CD14-positive monocyte (primary cell): ENCODE results near the gene RBPMS2. TPM values are rescaled to one million over a fixed set of nuclear protein-coding genes. Genes with fewer than 3 reads are reported as not detected.

Source experiments
- DNase-seq, 3 donors: peaks; one replicate each; pipeline ENCODE4 v3.0.0-alpha.2; 2011 to 2022
- H2AFZ ChIP-seq: 2 replicates; pipeline ENCODE4 v1.6.0; 2012; ENCODE audit warnings: mild to moderate bottlenecking, low read depth, low read length, inconsistent platforms; ENCODE audit not compliant: insufficient read depth, poor library complexity, severe bottlenecking
- H3K27ac ChIP-seq, 2 donors: 1 replicate in 1 of 2; 2 replicates in 1 of 2; pipeline ENCODE4 v1.5.1; 2012 to 2013; ENCODE audit warnings: low read length in 2 of 2, control low read depth in 1 of 2, inconsistent platforms in 1 of 2, low read depth in 1 of 2, mild to moderate bottlenecking in 1 of 2
- H3K27me3 ChIP-seq, 2 donors: one replicate each; pipeline versions ENCODE4 v1.6.0 to v1.6.1; 2011 to 2013; ENCODE audit warnings: low read length in 2 of 2; ENCODE audit not compliant: control insufficient read depth in 2 of 2, insufficient read depth in 2 of 2
- H3K36me3 ChIP-seq, 2 donors: replicated peaks in 1 of 2; 1 replicate in 1 of 2; 2 replicates in 1 of 2; pipeline versions ENCODE4 v1.5.1 to v1.6.1; 2012 to 2013; ENCODE audit warnings: low read length in 2 of 2, control low read depth in 1 of 2, inconsistent platforms in 1 of 2, mild to moderate bottlenecking in 1 of 2; ENCODE audit not compliant: insufficient read depth in 2 of 2, control insufficient read depth in 1 of 2
- H3K4me1 ChIP-seq, 2 donors: 1 replicate in 1 of 2; 2 replicates in 1 of 2; pipeline versions ENCODE4 v1.5.1 to v1.6.1; 2012 to 2013; ENCODE audit warnings: low read length in 2 of 2, control low read depth in 1 of 2, inconsistent platforms in 1 of 2, mild to moderate bottlenecking in 1 of 2, moderate library complexity in 1 of 2; ENCODE audit not compliant: insufficient read depth in 2 of 2, control insufficient read depth in 1 of 2
- H3K4me2 ChIP-seq: replicated peaks from 2 replicates; pipeline ENCODE3; 2012; ENCODE audit warnings: low read length, moderate library complexity, mild to moderate bottlenecking; ENCODE audit not compliant: poor library complexity, severe bottlenecking; ENCODE audit errors: extremely low read depth
- H3K4me3 ChIP-seq, 3 experiments: fragments of 200-600 bp in 1 of 3; sonication (generic) in 1 of 3; replicated peaks in 1 of 3; 1 replicate in 2 of 3; 2 replicates in 1 of 3; pipeline ENCODE4 v1.5.1; 2011 to 2013; ENCODE audit warnings: low read length in 3 of 3, mild to moderate bottlenecking in 3 of 3, control low read depth in 2 of 3, low read depth in 2 of 3, inconsistent platforms in 1 of 3, moderate library complexity in 1 of 3
- H3K79me2 ChIP-seq: 2 replicates; pipeline ENCODE4 v1.6.0; 2012; ENCODE audit warnings: mild to moderate bottlenecking, control low read depth, inconsistent platforms, low read length, moderate library complexity; ENCODE audit not compliant: insufficient read depth
- H3K9ac ChIP-seq: 2 replicates; pipeline ENCODE4 v1.6.0; 2017; ENCODE audit warnings: low read length, mild to moderate bottlenecking; ENCODE audit not compliant: insufficient read depth, poor library complexity, severe bottlenecking
- H3K9me3 ChIP-seq, 2 donors: replicated peaks in 1 of 2; 1 replicate in 1 of 2; 2 replicates in 1 of 2; pipeline versions ENCODE4 v1.5.1 to v1.6.1; 2012 to 2013; ENCODE audit warnings: low read length in 2 of 2, control low read depth in 1 of 2; ENCODE audit not compliant: control insufficient read depth in 1 of 2, insufficient read depth in 1 of 2
- H4K20me1 ChIP-seq: 2 replicates; pipeline ENCODE4 v1.6.0; 2012; ENCODE audit warnings: mild to moderate bottlenecking, low read length, control low read depth, moderate library complexity; ENCODE audit not compliant: insufficient read depth
- H3K27ac Mint-ChIP-seq, 7 donors: one replicate each; pipeline ENCODE4 v1.8.0; 2020; ENCODE audit warnings: mild to moderate bottlenecking in 7 of 7, mixed read lengths in 7 of 7, moderate library complexity in 6 of 7, inconsistent platforms in 2 of 7
- H3K27me3 Mint-ChIP-seq, 3 donors: one replicate each; pipeline ENCODE4 v1.8.0; 2021 to 2022; ENCODE audit warnings: low read depth in 3 of 3, mild to moderate bottlenecking in 3 of 3, mixed read lengths in 3 of 3, moderate library complexity in 3 of 3, inconsistent platforms in 1 of 3
- H3K36me3 Mint-ChIP-seq, 2 donors: one replicate each; pipeline ENCODE4 v1.8.0; 2020; ENCODE audit warnings: mixed read lengths in 2 of 2, inconsistent platforms in 1 of 2, mild to moderate bottlenecking in 1 of 2
- H3K4me1 Mint-ChIP-seq: one replicate; pipeline ENCODE4 v1.8.0; 2020; ENCODE audit warnings: mild to moderate bottlenecking, mixed read lengths
- H3K4me3 Mint-ChIP-seq, 2 donors: one replicate each; pipeline ENCODE4 v1.8.0; 2020; ENCODE audit warnings: mild to moderate bottlenecking in 2 of 2, mixed read lengths in 2 of 2, moderate library complexity in 1 of 2
- H3K9me3 Mint-ChIP-seq, 7 donors: one replicate each; pipeline ENCODE4 v1.8.0; 2020 to 2022; ENCODE audit warnings: mixed read lengths in 7 of 7, mild to moderate bottlenecking in 6 of 7, moderate library complexity in 6 of 7, inconsistent platforms in 2 of 7
- CTCF ChIP-seq: fragments of 200-600 bp; IDR thresholded peaks from one replicate; pipeline ENCODE4 v1.8.0; 2022; ENCODE audit warnings: antibody characterized with exemption, mild to moderate bottlenecking
- WGBS: methylation state at CpG from one replicate; pipeline ENCODE4 v1.1.5; 2013; ENCODE audit warnings: missing lambda C conversion rate; ENCODE audit not compliant: insufficient coverage; 5-methylcytosine and 5-hydroxymethylcytosine counted together
- intact Hi-C, 2 donors: fragments of 100-400 bp; cut with micrococcal nuclease; formaldehyde crosslinking; loops; one replicate each; pipeline versions ENCODE4 v1.15.0 to v1.15.1; 2023
- polyA plus RNA-seq, 3 donors: library from polyadenylated mRNA; depleted of rRNA in 1 of 3; unstranded in 2 of 3; stranded (reverse) in 1 of 3; fragments of 300-500 nt in 2 of 3; fragments of >200 nt in 1 of 3; fragmentation: Illumina TruSeq in 2 of 3; gene quantifications; 1 replicate in 2 of 3; 2 replicates in 1 of 3; pipeline ENCODE4 v1.2.3, GENCODE V29; 2012 to 2021

RBPMS2 gene
- polyA plus RNA-seq, 3 donors = not detected

DNA sequence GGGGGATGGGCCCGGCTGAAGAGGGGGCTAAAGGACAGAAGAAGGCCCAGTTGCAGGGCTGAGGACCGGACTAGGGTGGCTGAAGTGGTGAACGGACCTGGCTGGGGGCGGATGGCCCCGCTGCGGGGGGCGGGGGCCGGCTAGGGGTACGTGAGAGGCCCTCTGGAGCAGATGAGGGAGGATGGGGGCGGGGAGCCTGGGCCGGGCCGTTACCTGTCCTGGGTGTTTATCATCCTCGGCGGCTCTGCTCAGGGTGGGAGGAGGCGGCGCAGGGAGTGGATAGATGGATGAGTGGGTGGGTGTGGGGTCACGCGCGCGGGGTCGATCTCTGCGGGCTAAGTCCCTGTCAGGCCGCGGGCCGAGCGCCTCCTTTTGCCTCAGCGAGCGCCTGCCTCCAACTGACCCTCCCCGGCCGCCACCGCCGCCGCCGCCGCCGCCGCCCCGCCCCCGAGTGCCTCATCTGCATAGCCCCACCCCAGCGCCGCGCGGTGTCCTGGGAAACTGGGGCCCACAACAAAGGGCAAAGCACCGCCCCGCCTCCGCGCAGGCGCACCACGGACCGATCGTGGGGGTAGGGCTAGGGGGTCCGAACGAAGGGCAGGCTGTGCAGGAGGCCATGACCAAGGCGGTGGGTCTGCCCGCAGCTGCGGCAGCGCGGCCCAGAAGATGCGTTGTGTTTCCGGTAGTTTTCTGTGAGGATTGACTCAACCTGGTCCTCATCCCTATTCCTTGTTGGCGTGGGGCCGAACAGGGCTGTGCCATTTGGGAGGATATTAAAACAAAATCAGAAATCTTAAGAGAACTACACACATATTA is 72.4 kb downstream of the RBPMS2 start:
- Mint-ChIP-seq H3K9me3 (no peaks in the 10 kb centered on the region), H3K36me3 (peaks cover 12 to 20% of the 10 kb centered on the region in 2 donors), H3K4me3 (peak overlapping the region; percentile 89 to 95), H3K4me1 (peaks cover 50% of the 10 kb centered on the region), H3K27me3 (peaks cover 0 to 2% (median 0%) of the 10 kb centered on the region in 3 donors), H3K27ac (peak overlapping the region; percentile 80 to 96 (median 93))
- intact Hi-C loops = loop anchor here (5.0 to 10.0 kb wide), 3 partner anchors 122 to 592 kb away; partner anchors contain the start of genes PIF1 (in 1 of the 2), PLEKHO2 (in 1 of the 2) and RNU5A-1 (in 1 of the 2)
- TF ChIP-seq CTCF = no peak
- H3K4me2 ChIP-seq = peak overlapping the region; percentile 95
- H3K4me3 ChIP-seq = peak overlapping the region; percentile 83 to 99 (median 95)
- under 1% methylated on average over 48 of the region's 62 CpGs for WGBS
- peaks cover 40 to 51% of the 10 kb centered on the region in 2 donors for H3K4me1 ChIP-seq
- no peaks in the 10 kb centered on the region for H3K9me3 ChIP-seq
- peaks cover 49% of the 10 kb centered on the region for H4K20me1 ChIP-seq
- peaks cover 50% of the 10 kb centered on the region for H3K79me2 ChIP-seq
- peak overlapping the region; percentile 75 to 91 for H3K27ac ChIP-seq
- peaks cover 8 to 11% of the 10 kb centered on the region in 2 donors for H3K36me3 ChIP-seq
- peak overlapping the region; percentile 74 for H2AFZ ChIP-seq
- peak; percentile 83 to 89 (median 87) for DNase-seq
- H3K27me3 ChIP-seq = no peaks in the 10 kb centered on the region
- H3K9ac ChIP-seq = peak overlapping the region; percentile 94

DNA sequence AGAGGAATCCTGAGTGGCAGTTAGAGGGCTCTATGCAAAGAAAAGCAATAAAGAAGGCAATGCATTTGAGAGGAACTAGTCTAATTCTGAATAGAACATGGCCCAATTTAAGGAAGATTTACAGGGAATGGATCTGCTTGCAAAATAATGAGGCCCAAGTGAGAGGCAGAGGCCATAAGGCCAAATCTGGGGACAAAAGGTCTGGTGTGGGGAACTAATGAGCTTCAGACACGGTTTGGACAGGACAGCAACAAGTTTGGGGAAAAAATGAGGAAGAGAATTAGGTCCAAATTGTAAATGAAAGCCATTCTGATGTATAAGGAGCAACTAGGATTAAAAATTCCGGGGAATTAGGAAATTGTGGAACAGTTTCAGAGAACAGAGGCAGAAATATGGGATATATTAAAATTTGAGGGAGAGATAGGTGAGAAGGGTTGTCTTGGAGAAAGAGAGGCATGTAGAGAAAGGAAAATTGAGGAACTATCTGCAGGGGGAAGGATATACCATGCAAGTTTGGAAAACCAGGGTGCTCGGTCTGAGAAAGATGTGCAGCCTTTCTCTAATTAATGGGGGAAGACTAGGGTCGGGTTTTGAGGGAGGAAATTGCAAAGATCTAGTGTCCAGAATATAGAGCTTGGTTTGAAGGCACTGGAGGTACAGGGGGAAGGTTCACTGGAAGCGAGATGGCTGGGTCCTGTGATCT is 73.8 kb downstream of the RBPMS2 start:
- no peak for TF ChIP-seq CTCF
- intact Hi-C loops = loop anchor here (5.0 to 10.0 kb wide), 3 partner anchors 123 to 593 kb away; partner anchors contain the start of genes PIF1 (in 1 of the 2), PLEKHO2 (in 1 of the 2) and RNU5A-1 (in 1 of the 2)
- Mint-ChIP-seq H3K9me3 (no peaks in the 10 kb centered on the region), H3K4me3 (peak overlapping the region; percentile 89 to 95), H3K27me3 (peaks cover 0 to 2% (median 0%) of the 10 kb centered on the region in 3 donors), H3K4me1 (peaks cover 61% of the 10 kb centered on the region), H3K27ac (peak overlapping the region; percentile 79 to 96 (median 92)), H3K36me3 (peaks cover 17 to 25% of the 10 kb centered on the region in 2 donors)
- peak in 2 of 3 donors; percentile 37 to 58 for DNase-seq
- Histone ChIP-seq H3K9me3 (no peaks in the 10 kb centered on the region), H3K27ac (peak overlapping the region; percentile 75 to 91), H3K27me3 (no peaks in the 10 kb centered on the region), H4K20me1 (peaks cover 57% of the 10 kb centered on the region), H3K4me3 (peak overlapping the region; percentile 83 to 99 (median 95)), H3K9ac (peak overlapping the region; percentile 94), H3K4me1 (peaks cover 40 to 64% of the 10 kb centered on the region in 2 donors), H3K4me2 (peak overlapping the region; percentile 95), H2AFZ (no peak overlapping the region), H3K79me2 (peaks cover 64% of the 10 kb centered on the region), H3K36me3 (peaks cover 8 to 11% of the 10 kb centered on the region in 2 donors)
- WGBS = 31% methylated on average over 5 of the region's 5 CpGs
